HL-60 (cell line): ENCODE data around the gene GRIFIN.

Experiments used
- DNase-seq, 2 experiments: peaks; one replicate each; pipeline ENCODE4 v3.0.0-alpha.2; 2010 to 2020; ENCODE audit warnings: low read depth in 1 of 2, low spot score in 1 of 2
- H3K27ac ChIP-seq: fragments of 250-450 bp; sonication (Bioruptor Pico); replicated peaks from 2 replicates; pipeline ENCODE4 v1.5.1; 2020; ENCODE audit warnings: mild to moderate bottlenecking, moderate library complexity
- H3K27me3 ChIP-seq: fragments of 250-450 bp; sonication (Bioruptor Pico); 2 replicates; pipeline ENCODE4 v1.5.1; 2021; ENCODE audit warnings: mild to moderate bottlenecking, moderate library complexity; ENCODE audit not compliant: insufficient read depth, poor library complexity, severe bottlenecking
- H3K4me3 ChIP-seq: replicated peaks from 2 replicates; pipeline ENCODE4 v1.5.1; 2011; ENCODE audit warnings: mild to moderate bottlenecking, control low read depth, low read length; ENCODE audit not compliant: insufficient read depth
- GABPA ChIP-seq: IDR thresholded peaks from 2 replicates; pipeline ENCODE4 v1.6.1; 2012; ENCODE audit warnings: low read depth
- POLR2AphosphoS5 ChIP-seq: IDR thresholded peaks from 2 replicates; pipeline ENCODE4 v1.6.1; 2012; ENCODE audit warnings: low read depth
- SPI1 ChIP-seq: IDR thresholded peaks from 2 replicates; pipeline ENCODE4 v1.6.1; 2012; ENCODE audit warnings: low read depth, mild to moderate bottlenecking, borderline replicate concordance
- TF ChIP-seq, protein P1 (sequence below): IDR thresholded peaks from 2 replicates; pipeline ENCODE4 v1.6.1; 2012; ENCODE audit warnings: low read depth; ENCODE audit not compliant: insufficient replicate concordance
- TF ChIP-seq, protein P2 (sequence below): IDR thresholded peaks from one replicate; pipeline ENCODE4 v1.5.1; 2011; ENCODE audit warnings: low read length, control low read depth, inconsistent platforms; ENCODE audit not compliant: insufficient read depth

The GRIFIN gene

DNA sequence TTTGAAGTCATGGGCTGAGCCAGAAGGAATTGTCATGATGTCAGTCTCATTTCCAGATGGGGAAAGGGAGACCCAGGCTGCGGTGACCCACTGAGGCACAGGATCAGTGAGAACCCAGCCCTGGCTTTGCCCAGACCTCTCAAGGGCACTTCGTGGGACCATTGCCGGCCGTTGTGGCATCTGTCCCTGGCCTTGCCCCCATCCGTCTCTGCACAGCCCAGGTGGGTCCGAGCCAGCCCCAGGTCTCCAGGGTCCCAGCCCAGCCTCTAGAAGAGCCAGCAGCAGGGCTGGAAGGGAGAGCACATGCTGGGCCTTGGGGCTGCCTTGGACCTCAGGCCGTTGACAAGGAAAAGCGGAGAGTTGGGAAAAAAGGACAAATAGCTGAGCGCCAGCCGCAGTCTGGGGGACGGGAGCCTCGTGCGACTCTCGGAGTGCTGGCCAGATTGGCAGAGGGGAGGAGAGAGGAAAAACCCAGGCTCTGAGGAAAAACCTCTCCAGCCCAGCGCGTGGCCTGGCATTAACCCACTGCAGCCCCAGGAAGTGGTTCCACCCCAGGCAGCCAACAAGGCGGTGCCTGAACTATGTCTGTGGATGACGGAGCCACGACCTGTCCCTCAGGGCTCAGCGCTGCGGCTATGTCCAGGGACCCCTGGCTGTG lies 30.2 kb downstream of the GRIFIN start:
- no peak for DNase-seq
- H3K27me3 ChIP-seq = no peaks in the 10 kb centered on the region
- TF ChIP-seq, protein P1, sequence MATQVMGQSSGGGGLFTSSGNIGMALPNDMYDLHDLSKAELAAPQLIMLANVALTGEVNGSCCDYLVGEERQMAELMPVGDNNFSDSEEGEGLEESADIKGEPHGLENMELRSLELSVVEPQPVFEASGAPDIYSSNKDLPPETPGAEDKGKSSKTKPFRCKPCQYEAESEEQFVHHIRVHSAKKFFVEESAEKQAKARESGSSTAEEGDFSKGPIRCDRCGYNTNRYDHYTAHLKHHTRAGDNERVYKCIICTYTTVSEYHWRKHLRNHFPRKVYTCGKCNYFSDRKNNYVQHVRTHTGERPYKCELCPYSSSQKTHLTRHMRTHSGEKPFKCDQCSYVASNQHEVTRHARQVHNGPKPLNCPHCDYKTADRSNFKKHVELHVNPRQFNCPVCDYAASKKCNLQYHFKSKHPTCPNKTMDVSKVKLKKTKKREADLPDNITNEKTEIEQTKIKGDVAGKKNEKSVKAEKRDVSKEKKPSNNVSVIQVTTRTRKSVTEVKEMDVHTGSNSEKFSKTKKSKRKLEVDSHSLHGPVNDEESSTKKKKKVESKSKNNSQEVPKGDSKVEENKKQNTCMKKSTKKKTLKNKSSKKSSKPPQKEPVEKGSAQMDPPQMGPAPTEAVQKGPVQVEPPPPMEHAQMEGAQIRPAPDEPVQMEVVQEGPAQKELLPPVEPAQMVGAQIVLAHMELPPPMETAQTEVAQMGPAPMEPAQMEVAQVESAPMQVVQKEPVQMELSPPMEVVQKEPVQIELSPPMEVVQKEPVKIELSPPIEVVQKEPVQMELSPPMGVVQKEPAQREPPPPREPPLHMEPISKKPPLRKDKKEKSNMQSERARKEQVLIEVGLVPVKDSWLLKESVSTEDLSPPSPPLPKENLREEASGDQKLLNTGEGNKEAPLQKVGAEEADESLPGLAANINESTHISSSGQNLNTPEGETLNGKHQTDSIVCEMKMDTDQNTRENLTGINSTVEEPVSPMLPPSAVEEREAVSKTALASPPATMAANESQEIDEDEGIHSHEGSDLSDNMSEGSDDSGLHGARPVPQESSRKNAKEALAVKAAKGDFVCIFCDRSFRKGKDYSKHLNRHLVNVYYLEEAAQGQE = no peak
- no peak for TF ChIP-seq SPI1
- TF ChIP-seq GABPA = no peak
- TF ChIP-seq, protein P2, sequence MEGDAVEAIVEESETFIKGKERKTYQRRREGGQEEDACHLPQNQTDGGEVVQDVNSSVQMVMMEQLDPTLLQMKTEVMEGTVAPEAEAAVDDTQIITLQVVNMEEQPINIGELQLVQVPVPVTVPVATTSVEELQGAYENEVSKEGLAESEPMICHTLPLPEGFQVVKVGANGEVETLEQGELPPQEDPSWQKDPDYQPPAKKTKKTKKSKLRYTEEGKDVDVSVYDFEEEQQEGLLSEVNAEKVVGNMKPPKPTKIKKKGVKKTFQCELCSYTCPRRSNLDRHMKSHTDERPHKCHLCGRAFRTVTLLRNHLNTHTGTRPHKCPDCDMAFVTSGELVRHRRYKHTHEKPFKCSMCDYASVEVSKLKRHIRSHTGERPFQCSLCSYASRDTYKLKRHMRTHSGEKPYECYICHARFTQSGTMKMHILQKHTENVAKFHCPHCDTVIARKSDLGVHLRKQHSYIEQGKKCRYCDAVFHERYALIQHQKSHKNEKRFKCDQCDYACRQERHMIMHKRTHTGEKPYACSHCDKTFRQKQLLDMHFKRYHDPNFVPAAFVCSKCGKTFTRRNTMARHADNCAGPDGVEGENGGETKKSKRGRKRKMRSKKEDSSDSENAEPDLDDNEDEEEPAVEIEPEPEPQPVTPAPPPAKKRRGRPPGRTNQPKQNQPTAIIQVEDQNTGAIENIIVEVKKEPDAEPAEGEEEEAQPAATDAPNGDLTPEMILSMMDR = no peak
- no peak overlapping the region for H3K27ac ChIP-seq
- H3K4me3 ChIP-seq = no peak overlapping the region

DNA sequence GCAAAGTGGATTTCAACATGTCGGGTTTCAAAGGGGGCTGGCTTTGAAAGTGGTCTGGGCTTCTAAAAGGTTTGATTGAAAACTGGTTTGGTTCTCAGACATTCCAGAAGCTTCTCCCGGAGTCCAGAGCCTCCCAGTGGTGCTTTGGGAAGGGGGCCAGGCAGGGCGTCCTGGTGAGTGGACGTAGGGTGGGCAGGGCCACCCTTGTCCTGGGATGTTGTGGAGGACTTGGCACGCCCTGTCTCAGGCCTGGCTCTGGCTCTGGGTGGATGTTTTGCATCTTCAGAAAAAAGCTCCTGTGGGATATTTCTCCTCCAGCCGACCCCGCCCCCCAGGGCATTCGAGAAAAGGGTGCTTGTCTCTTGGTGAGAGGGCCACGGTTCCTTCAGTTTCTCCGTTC lies 31.2 kb downstream of the GRIFIN start:
- no peak for TF ChIP-seq POLR2AphosphoS5
- TF ChIP-seq, protein P1 = no peak
- Histone ChIP-seq H3K27me3 (no peaks in the 10 kb centered on the region), H3K27ac (no peak overlapping the region), H3K4me3 (no peak overlapping the region)
- DNase-seq = no peak

DNA sequence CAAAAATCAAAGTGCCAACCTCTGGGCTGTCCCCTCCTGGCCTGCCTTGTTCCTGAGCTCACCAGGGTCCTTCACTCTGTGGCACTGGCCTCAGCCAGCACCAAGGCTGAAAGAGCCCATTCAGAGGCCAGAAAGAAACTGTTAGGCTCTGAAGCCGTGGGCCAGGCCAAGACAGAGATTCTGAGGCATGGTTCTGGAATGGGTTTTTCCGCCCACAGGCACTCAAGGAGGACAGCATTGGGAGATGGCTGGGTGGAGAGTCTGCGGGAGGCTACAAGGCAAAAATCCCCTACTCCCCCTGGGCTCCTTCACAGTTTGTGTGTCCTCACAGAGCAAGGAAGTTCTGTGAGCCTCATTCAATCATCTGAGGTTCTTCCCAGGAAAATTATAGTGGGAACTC lies 31.7 kb downstream of the GRIFIN start:
- H3K27ac ChIP-seq = no peak overlapping the region
- DNase-seq = no peak
- TF ChIP-seq GABPA (no peak), POLR2AphosphoS5 (no peak), SPI1 (no peak)
- TF ChIP-seq, protein P1 = no peak
- TF ChIP-seq, protein P2 = no peak
- no peak overlapping the region for H3K4me3 ChIP-seq
- H3K27me3 ChIP-seq = no peaks in the 10 kb centered on the region
